ENCODE results near the gene CCT8L2.

DNA sequence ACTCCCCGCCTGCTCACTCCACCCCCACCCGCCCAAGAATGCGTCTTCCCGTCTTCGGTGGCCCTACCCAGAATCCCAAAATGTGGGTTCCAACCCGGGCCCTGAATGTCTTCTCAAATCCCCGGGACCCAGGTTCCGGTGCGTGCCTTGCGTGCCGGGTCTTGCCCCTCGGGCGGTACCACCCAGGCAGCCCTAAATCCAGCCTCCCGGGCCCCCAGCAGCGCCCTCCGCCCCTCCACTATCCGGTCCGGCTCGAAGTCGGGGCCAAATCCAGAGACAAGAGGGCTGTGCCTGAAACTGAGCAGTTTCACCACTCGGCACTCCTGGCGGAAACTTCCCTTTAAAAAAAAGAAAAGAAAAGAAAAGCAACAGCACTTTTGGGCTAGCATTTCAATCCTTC lies 16.3 kb upstream of the CCT8L2 start:
- TF ChIP-seq POLR2A (IDR thresholded peaks at IDR 0.05; ENCODE audit: low read depth, low read length) (no peak), CTCF (IDR thresholded peaks at IDR 0.05; ENCODE audit: extremely low read depth in 1 of 2, insufficient read depth in 1 of 2, low read depth in 1 of 2, low read length in 2 of 2) (no peak)

Measured in endothelial cell of umbilical vein (primary cell).